Retinal pigment epithelial cell (primary cell): Measurements from ENCODE around the gene TKT.

Experiments
- DNase-seq: peaks from one replicate; pipeline ENCODE4 v3.0.0-alpha.2; 2010; ENCODE audit warnings: low read depth
- H3K4me3 ChIP-seq: 2 replicates; pipeline ENCODE4 v1.5.1; 2011; ENCODE audit warnings: mild to moderate bottlenecking, low read length, control low read depth, moderate library complexity
- CTCF ChIP-seq: conservative IDR thresholded peaks from 2 replicates; pipeline ENCODE4 v1.5.1; 2011; ENCODE audit warnings: low read depth, low read length, control low read depth, inconsistent platforms

The TKT gene

GRCh38 chr3:53185761-53186465 is 69.9 kb downstream of the TKT start:
- no peak for DNase-seq
- H3K4me3 ChIP-seq: no peak overlapping the region
- no peak for TF ChIP-seq CTCF

GRCh38 chr3:53184701-53185100 is 71.1 kb downstream of the TKT start:
- DNase-seq: no peak
- no peak for TF ChIP-seq CTCF
- no peak overlapping the region for H3K4me3 ChIP-seq

- no peak overlapping the region for H3K4me3 ChIP-seq
- DNase-seq: no peak
- TF ChIP-seq CTCF: no peak
Observed at GRCh38 chr3:53183514-53183913, 72.3 kb downstream of the TKT start.

GRCh38 chr3:53182764-53183355 is 73.0 kb downstream of the TKT start:
- H3K4me3 ChIP-seq: no peak overlapping the region
- no peak for DNase-seq
- TF ChIP-seq CTCF: no peak

- no peak overlapping the region for H3K4me3 ChIP-seq
- no peak for DNase-seq
Observed at GRCh38 chr3:53181528-53181927, 74.3 kb downstream of the TKT start.

GRCh38 chr3:53181024-53181371 is 74.8 kb downstream of the TKT start:
- TF ChIP-seq CTCF: no peak
- DNase-seq: no peak
- no peak overlapping the region for H3K4me3 ChIP-seq

More at GRCh38 chr3:53181528-53181927, 74.3 kb downstream of the TKT start:
- no peak for TF ChIP-seq CTCF
